Occipital lobe (tissue), 2 donors: ENCODE results near the gene MRGPRD. TPM values are rescaled to one million over a fixed set of nuclear protein-coding genes. Genes with fewer than 3 reads are reported as not detected.

ENCODE experiments used
- DNase-seq: peaks from one replicate; lab custom pipeline; 2025; lab: John Stamatoyannopoulos, UW
- total RNA-seq: library from RNA; depleted of rRNA; stranded (reverse); fragments of >200 nt; gene quantifications from one replicate; pipeline ENCODE4 v1.2.3, GENCODE V29; 2014

MRGPRD gene
- total RNA-seq, 1 donor from 2014 or later = not detected

DNA sequence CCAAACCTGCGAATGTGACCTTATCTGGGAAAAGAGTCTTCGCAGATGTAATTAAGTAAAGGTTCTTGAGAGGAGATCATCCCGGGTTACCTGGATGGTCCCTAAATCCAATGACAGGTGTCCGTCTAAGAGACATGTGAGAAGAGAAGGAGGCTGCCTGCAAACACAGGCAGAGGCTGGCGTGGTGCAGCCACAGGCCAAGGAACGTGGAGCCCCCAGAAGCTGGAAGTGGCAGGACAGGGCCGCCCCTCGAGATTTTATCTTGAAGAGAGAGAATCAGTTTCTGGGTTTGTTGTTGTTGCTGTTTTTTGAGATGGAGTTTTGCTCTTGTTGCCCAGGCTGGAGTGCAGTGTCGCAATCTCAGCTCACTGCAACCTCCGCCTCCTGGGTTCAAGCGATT, 33.6 kb downstream of the MRGPRD start:
- no peak for DNase-seq

DNA sequence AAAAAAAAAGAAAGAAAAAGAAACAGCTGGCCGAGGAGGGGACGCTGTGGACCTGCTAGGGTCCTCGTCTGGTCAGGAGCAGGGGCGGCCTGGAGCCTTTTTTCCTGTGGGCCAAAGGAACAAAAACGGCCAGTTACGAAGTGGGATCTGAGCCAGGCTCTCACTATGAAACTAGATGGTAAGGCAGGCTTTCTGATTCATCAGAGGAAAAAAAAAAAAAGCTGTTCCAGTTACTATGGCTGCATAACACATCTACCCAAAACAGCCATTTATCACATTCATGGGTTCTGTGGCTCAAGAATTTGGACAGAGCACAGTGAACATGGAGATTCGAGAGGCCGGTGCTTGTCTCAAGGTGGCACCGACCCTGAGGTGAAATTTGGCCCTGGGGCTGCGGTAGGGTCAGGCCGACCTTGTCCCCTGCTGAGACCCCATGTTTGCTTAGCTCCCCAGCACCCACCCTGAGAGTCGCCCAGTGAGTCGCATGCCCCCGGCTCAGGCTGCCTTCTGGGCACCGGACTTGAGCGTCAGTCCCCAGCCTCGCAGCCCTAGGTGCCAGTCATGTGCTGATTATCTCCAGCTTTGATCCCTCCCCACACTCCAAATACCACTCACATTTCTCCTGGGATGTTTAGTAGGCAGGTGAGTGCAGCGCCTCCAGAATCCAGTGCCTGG, 34.2 kb downstream of the MRGPRD start:
- DNase-seq = no peak

DNA sequence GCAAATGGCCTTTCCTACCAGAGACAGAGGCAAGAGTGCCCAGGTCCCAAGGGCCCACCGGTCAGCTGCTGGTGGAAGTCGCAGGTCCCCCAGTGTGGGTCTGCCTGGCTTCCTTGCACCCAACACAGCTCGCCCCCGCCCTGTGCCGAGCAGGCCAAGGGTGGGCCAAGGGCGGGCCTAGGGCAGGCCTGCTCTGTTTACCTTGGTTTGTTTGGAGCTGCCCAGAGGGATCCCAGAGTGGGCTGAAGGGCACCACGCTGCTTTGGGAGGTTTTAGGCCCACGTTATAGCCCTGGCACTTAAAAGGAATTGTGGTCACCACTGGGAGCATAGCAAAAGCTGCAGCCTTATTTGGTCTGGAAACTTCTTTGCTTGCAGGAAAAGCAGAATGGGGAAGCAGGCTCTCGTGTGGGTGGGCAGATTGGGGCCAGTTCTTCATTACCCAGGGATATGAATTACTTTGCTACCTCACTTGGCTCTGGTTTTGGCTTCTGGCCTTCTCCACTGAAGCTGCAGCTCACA, 38.0 kb downstream of the MRGPRD start:
- no peak for DNase-seq

DNA sequence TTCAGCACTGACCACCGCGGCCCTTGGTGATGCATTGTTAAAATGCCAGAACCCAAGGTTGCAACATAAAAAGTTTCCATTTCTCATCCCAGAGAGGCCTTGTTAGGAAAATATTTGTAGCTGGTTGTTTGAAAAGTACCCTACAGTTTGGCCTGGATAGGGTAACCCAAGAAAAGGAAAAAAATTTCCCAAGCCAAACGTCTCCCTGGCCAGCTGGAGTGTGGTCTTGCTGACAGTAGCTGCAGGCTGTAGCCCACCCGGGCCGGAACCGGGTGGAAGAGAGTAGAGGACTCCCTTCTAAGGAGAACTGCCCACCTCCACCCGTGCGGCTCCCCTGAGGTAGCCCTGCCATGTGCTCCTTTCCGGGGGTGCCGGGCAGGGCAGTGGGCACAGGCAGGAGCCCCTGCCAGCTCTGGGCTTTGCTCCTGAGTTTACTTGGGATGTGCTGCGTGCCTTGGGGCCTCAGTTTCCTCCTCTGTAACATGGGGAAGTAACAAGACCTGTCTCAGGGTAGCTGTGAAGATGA, 38.6 kb downstream of the MRGPRD start:
- DNase-seq = no peak

GRCh38 chr11:68941324-68942094, 39.3 kb downstream of the MRGPRD start:
- no peak for DNase-seq

DNA sequence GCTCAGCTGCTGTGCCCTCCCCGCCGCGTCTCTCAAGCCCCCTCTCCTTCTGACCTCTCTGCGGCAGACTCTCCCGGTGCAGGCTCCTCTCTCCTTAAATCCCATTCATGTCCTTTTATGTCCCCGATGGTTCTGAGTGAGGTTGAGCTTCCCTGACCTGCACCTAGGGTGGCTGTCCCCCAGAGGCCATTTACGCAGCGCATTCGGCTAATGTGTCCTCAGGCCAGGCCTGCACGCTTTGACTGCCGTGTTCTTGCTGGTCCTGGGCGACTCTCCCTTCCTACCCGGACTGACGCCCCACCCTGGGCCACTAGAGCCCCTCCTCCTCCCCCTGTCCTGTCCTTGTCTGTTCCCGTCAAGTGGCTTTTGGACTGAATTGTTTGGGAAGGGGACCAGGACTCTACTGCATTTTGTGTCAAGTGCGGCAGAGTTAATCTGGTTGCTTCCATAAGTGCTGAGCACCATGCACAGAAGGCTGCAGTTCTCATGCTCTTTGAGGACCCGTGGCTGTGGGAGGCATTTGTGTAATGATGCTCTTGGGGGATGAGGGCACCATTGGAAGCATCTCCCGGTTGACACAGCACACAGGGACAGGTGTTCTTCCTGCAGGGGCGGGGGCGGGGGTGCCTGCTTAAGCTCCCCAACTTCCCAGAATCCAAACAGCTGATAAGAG, 40.0 kb downstream of the MRGPRD start:
- DNase-seq = no peak

DNA sequence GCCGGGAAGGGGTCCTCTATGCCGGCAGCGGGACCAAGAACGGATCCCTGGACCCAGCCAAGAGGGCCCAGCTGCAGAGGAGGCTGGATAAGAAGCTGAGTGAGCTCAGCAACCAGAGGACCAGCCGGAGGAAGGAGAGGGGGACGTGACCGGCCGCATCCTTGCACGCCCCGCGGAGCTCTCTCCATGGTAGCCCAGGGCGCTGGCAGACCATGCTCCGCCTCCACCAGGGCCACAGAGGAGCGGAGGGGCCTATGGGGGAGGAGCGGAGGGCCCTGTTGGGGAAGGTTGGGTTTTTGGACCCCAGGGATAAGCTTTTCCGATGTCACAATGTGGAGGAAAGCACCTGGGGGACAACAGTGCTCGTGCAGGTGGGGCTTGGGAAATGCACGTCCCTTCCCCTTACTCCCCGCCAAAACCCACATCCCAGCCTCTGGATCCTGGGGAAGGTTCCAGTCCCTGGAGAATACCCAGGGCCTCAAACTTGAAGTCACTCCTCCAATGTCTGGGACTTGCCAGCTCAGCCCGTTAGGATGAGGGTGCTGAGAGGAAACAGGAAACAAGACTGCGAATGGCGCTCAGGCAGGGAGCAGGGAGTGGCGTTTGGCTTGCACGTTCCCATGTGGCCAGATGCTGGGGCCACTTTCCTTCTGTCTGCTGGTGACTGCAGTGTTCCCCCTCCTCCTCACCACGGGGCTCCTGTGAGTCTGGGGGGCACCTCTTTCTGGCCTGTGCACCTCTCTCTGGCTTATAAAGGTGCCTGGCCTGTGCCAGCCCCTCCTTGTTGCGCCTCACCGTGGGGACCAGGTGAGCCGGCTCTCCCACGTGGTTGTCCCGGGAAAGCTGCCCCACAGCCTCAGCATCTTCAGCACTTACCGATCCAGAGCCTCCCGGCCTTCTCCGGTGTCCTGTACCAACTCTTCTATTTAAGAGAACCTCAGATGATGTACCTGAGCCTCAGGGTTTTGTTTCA, 40.9 kb downstream of the MRGPRD start:
- DNase-seq = no peak

GRCh38 chr11:68938816-68939582, 41.8 kb downstream of the MRGPRD start:
- DNase-seq = no peak

GRCh38 chr11:68938088-68938487, 42.7 kb downstream of the MRGPRD start:
- DNase-seq = no peak

DNA sequence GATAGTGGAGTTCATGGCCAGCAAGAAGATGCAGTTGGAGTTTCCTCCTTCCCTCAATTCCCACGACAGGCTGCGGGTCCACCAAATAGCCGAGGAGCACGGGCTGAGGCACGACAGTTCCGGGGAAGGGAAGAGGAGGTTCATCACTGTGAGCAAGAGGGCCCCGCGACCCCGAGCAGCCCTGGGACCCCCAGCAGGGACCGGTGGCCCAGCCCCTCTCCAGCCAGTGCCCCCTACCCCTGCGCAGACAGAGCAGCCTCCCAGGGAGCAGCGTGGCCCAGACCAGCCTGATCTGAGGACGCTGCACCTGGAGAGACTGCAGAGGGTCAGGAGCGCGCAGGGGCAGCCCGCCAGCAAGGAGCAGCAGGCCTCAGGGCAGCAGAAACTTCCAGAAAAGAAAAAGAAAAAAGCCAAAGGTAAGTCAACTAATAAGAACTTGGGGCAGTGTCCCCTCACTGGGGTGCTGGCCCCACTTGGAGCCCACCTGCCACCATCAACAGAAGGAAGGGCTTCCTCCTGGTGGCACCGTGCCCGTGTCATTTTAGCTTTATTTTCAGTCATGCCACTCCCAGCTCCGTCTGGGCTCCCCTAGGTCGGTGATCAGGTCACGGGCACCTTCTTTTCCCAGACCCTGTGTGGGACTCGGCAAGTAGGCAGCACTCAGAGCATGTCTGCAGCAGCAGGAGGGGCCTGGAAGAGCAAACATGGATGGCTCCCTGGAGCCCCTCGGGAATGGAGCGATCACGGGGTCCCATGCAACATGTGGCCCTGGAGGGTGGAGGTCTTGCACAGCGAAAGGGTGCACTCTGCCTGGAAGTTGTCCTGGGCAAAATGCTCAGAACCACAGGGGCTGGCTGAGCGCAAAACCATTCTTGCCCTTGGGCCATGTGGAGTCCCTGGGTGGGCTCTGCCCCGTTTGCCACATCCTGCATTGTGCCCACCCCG, 43.8 kb downstream of the MRGPRD start:
- DNase-seq = no peak

- DNase-seq = no peak
Measured at GRCh38 chr11:68936358-68936636, 44.5 kb downstream of the MRGPRD start.

GRCh38 chr11:68935516-68936357, 45.0 kb downstream of the MRGPRD start:
- no peak for DNase-seq

DNA sequence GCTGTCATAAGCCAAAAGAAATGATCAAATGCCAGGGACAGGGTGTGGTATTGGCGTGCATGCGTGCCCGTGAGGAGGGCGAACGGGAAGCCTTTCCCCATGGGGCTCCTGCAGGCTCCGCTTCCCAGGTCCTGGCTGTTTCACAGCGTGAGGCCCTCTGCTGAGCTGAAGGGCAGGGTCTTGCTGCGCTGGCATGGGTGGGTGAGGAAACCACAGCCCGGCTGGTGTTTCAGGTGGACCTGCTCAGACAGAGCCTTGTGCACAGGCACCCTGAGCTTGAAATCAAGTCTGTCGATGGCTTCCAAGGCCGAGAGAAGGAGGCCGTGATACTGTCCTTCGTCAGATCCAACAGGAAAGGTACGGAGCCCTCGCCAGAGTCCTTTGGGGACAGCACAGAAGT, 45.7 kb downstream of the MRGPRD start:
- no peak for DNase-seq

- DNase-seq = no peak
Measured at GRCh38 chr11:68934666-68935065, 46.1 kb downstream of the MRGPRD start.

DNA sequence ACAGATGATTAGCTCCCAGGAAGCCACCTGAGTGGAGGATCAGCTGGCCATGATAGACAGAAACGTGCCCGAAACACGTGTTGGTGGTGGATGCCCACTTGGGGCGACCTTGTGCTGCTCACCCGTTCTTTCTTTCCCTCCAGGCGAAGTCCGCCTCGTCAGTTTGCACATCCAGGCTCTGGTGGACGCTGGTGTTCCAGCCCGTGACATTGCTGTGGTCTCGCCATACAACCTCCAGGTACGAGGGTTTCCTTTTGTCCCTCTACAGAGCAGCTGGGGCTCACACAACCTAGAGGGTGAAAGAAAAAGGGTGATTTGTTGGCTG, 46.5 kb downstream of the MRGPRD start:
- no peak for DNase-seq

GRCh38 chr11:68933605-68934320, 47.0 kb downstream of the MRGPRD start:
- DNase-seq = no peak

GRCh38 chr11:68932933-68933577, 47.7 kb downstream of the MRGPRD start:
- no peak for DNase-seq
